ENCODE results near the gene VPS11.
"Not testable (repeated sequence)": the region's sequence is repeated elsewhere in the genome, so short reads cannot be mapped to it uniquely, and the experiment has no call there.

VPS11 gene

DNA sequence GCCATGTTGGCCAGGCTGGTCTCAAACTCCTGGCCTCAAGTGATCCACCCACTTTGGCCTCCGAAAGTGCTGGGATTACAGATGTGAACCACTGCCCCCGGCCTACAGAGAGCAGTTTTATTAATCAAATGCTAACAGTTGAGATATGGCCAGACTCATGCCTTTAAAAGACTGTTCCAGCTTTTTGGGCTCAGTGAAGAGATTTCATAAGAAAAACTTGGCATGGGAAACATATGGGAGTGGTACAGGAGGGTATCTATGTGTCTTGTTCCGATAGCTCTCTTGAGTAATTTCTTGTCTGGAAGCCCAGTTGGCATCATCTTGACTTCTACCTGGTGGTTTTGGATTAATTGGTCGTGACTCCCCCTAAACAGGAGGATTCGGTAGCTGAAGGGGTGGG, 28.7 kb upstream of the VPS11 start:
- DNase-seq (ENCODE audit: low read depth in 2 of 2) = no peak

- not testable (repeated sequence) for DNase-seq (ENCODE audit: low read depth in 2 of 2)
These were observed 28.1 kb upstream of the VPS11 start for GRCh38 chr11:119039471-119039870.

DNA sequence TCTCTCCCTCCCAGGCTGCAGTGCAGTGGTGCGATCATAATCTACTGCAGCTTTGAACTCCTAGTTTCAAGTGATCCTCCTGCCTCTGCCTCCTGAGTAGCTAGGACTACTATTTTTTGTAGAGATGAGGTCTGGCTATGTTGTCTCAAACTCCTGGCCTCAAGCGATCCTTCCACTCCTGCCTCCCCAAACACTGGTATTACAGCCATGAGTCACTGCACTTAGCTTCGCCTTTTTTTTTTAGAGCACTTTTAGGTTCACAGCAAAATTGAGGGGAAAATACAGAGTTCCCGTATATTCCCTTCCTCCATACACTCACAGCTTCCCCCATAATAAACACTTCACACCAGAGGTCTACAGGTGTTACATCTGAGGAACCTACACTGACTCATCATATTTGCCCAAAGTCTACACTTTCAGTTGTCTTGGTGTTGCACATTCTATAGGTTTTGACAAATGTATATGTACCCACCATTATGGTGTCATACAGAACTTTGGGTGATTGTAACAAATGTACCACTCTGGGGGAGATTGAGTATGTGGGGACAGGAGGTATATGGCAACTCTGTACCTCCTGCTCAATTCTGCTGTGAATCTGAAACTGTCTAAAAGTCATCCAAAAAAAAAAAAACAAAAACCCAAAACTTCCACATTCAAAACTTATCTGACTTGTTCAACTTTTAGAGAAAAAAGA, 25.6 kb upstream of the VPS11 start:
- DNase-seq (ENCODE audit: low read depth in 2 of 2) = no peak

DNA sequence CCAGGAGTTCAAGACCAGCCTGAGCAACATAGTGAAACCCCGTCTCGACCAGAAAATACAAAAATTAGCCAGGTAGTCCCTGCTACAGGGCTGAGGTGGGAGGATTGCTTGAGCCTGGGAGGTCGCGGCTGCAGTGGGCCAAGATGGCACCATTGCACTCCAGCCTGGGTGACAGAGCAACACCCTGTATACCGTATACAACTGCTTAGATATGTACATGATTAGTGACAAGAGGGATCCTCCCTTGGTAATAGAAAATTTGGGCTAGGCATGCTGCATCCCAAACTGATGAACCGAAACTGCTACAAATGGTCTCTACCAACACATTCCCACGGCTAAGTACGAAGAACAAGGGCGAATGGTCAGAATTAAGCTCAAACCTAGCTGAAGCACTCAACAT, 24.7 kb upstream of the VPS11 start:
- DNase-seq (ENCODE audit: low read depth in 2 of 2) = no peak

DNA sequence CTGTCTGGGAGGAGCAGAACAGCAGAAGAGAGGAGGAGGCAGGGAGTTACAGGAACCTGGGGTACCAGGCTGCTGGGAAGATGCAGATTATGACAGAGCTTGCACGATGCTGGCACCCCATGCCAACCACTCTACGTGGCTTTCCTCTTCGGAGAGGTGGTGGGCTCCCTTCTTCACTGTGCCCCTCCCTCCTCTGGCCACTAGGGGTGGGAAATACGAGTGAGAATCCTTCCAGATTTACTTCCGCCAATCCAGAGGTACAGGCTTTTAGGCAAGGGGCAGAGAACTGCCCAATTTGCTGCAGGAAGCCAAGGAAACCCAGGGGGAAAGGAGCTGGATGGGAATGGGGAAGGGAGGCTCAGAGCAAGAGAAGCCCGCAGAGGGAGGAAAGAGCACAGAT, 22.9 kb upstream of the VPS11 start:
- DNase-seq (ENCODE audit: low read depth in 2 of 2) = no peak

DNA sequence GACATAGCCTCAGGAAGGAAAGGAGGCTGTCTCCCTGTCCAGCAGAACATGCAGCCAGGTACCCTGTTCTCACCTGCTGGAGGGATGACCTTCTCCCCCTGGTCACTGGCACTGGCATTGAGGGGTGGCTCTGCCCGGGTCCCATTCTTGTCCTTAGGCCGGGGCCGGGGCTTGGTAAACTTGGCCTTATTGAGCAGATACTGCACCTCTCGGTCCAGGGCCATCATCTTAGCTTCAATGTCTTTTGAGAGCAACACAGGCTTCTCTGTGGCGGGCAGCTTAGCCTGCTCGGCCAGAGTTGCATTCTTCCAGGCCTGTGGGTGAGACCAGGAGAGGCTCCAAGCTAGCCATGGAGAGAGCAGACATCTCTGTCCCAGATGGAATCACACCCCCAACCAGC, 21.1 kb upstream of the VPS11 start:
- no peak for DNase-seq (ENCODE audit: low read depth in 2 of 2)

DNA sequence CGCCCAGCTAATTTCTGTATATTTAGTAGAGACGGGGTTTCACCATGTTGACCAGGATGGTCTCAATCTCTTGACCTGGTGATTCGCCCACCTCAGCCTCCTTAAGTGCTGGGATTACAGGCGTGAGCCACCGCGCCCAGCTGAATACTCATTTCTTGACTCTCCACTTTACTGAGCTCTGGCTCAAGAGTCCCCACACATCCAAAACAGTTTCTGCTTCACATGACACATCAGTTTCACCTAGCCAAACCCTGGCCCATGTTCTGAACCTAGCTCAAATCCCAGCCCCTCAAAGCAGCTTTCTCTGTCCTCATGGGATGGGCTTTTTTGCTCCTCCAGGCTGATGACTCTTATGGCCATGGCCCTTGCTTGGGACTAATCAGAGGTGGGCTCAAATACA, 20.4 kb upstream of the VPS11 start:
- no peak for DNase-seq (ENCODE audit: low read depth in 2 of 2)

GRCh38 chr11:119048644-119049043, 19.0 kb upstream of the VPS11 start:
- no peak for DNase-seq (ENCODE audit: low read depth in 2 of 2)

GRCh38 chr11:119049081-119049480, 18.5 kb upstream of the VPS11 start:
- no peak for DNase-seq (ENCODE audit: low read depth in 2 of 2)

DNA sequence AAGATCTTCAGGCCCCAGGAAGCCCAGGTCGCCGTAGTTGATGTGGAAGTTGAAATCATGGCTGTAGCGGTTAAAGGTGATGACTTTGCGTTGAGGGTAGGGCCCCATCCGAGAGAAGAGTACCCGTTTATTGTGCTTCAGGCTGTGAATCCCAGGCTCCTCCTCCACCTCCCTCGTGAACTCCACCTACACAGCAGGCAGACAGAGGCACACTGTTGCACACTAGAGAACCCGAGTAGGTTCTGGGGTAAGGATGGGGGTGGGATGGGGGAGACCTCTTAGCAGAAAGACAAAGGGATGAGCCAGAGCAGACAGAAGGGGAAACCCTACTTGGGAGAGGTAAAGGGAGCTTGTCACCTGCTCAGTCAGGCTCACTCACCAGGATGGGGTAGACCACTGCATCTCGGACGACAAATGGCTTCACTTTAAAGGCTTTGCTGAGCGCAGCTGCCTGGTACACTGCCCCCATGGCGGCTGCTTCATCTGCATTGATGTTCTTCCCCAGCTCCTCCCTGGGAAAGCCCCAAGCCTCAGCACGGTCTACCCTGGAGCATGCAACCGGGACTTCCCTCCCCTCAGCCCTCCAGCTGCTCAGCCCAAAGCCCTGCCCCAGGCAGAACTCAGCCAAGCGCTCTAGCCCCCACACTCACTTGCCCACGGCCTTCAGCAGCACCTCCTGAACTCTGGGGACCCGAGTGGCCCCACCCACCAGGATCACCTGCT, 16.0 kb upstream of the VPS11 start:
- DNase-seq (ENCODE audit: low read depth in 2 of 2) = no peak

DNA sequence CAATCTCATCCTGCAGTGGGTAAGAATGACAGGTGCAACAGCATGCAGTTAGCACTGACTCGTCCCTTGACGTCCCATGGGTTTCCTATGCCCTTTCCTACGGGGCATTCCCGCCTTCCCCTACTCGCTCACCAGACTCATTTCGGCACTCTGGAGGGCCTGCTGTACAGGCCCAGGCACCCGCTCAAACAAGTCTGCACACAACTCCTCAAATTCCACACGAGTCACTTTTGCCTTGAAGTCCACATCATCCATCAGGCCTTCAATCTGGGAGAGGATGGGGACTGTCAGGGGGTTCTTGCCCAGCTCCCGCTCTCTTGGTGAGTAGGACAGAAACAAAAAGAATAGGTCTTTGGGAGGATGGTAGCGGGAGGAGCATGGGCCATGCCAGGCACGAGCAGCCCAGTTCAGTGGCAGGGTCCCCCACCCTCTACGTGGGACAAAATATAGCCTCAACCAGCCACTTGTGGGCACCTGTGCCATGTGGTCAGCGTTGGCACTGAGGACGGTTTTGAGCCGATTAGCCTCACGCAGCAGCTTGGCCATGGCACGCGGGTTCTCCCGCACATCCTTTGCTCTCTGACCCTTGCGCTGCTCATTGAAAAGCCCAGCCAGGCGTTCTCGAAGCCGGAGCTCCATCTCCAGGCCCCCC, 15.3 kb upstream of the VPS11 start:
- no peak for DNase-seq (ENCODE audit: low read depth in 2 of 2)

- no peak for DNase-seq (ENCODE audit: low read depth in 2 of 2)
These were observed 13.2 kb upstream of the VPS11 start for GRCh38 chr11:119054418-119054817.

GRCh38 chr11:119055901-119056300, 11.7 kb upstream of the VPS11 start:
- no peak for DNase-seq (ENCODE audit: low read depth in 2 of 2)

DNA sequence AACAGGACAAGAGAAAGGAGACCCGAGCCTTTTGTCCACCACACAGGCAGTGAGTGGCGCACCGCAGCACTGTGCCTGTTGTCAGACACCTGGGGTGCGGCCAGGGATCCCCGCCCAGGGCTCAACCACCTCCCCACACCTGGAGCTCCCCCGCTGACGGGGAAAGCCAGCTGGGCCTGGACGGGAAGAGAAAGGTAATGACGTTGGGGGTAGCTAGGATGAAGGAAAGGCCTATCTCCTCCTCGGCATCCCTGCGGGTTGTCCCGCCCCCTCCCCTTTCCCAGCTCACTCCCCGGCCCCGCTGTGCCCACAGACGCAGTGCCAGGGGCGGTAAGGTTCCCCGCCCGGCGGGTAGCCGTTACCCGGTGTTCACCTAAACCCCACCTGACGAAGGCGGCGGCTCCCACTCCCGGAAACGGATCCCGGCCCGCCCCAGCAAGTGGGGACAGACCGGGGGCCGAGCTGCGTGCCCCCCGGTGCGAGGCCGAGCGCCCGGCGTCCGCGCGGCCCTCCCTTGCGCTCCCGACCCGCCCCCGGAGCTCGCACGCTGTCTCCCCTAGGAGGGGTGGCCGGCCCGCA, 11.1 kb upstream of the VPS11 start:
- no peak for DNase-seq (ENCODE audit: low read depth in 2 of 2)

GRCh38 chr11:119057000-119057769, 10.4 kb upstream of the VPS11 start, which contains the start of gene HYOU1:
TSS of gene HYOU1 (minus strand) at chr11:119057205. CDS start at chr11:119056160, 1,045 bp downstream.
- peak; percentile 85 to 88 for DNase-seq (ENCODE audit: low read depth in 2 of 2)

DNA sequence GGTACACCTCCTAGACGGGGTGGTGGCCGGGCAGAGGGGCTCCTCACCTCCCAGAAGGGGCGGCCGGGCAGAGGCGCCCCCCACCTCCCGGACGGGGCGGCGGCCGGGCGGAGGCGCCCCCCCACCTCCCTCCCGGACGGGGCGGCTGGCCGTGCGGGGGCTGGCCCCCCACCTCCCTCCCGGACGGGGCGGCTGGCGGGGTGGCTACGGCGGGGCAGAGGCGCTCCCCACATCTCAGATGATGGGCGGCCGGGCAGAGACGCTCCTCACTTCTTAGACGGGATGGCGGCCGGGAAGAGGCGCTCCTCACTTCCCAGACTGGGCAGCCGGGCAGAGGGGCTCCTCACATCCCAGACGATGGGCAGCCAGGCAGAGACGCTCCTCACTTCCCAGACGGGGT, 8.5 kb upstream of the VPS11 start:
- not testable (repeated sequence) for DNase-seq (ENCODE audit: low read depth in 2 of 2)

GRCh38 chr11:119061256-119061655, 6.4 kb upstream of the VPS11 start:
- DNase-seq (ENCODE audit: low read depth in 2 of 2) = no peak

- no peak for DNase-seq (ENCODE audit: low read depth in 2 of 2)
These were observed 4.8 kb upstream of the VPS11 start for GRCh38 chr11:119062779-119063178.

GRCh38 chr11:119065369-119065768, 2.2 kb upstream of the VPS11 start:
- no peak for DNase-seq (ENCODE audit: low read depth in 2 of 2)

GRCh38 chr11:119077839-119078238, 10.2 kb downstream of the VPS11 start:
- DNase-seq (ENCODE audit: low read depth in 2 of 2) = no peak

DNA sequence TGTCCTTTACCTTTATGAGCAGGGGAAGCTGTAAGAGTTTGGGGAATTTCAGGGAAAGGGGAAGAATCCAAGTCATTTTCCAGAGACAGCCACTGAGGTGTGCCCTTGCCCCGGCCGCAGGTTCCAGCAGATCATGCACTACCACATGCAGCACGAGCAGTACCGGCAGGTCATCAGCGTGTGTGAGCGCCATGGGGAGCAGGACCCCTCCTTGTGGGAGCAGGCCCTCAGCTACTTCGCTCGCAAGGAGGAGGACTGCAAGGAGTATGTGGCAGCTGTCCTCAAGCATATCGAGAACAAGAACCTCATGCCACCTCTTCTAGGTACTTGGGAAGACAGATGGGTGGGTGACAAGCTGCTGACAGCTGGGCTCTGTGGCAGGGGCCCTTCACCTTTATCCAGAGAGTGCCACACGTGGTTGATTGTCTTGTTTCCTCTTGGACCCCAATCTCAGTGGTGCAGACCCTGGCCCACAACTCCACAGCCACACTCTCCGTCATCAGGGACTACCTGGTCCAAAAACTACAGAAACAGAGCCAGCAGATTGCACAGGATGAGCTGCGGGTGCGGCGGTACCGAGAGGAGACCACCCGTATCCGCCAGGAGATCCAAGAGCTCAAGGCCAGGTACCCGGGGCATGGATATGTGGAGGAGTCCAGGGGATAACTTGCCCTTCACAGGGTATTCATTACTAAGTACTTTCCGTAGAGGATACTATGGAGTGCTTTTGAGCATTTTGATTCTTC, 11.2 kb downstream of the VPS11 start:
- no peak for DNase-seq (ENCODE audit: low read depth in 2 of 2)
